SK-N-SH (cell line): ENCODE results near the gene PXMP4. TPM values are rescaled to one million over a fixed set of nuclear protein-coding genes. Genes with fewer than 3 reads are reported as not detected.

ENCODE experiments used
- CTCF ChIA-PET: fragments of 300-600, 350-600 bp; formaldehyde crosslinking; extraction: SDS; loops from one replicate; lab custom pipeline; 2021; lab: Yijun Ruan, JAX
- POLR2A ChIA-PET: fragments of 350-600 bp; sonication (Branson Sonifier 250); formaldehyde crosslinking; extraction: SDS; loops from one replicate; lab custom pipeline; 2020; ENCODE audit warnings: antibody characterized with exemption, inconsistent platforms; lab: Yijun Ruan, JAX
- DNase-seq: peaks from one replicate; pipeline ENCODE4 v3.0.0; 2012
- H2AFZ ChIP-seq: fragments of 200-600 bp; sonication (generic); 2 replicates; pipeline ENCODE4 v1.8.1; 2016; ENCODE audit warnings: antibody characterized with exemption, mild to moderate bottlenecking, low read depth
- H3F3A ChIP-seq: fragments of 200-600 bp; sonication (generic); replicated peaks from 2 replicates; pipeline ENCODE3; 2016; ENCODE audit warnings: antibody characterized with exemption, mild to moderate bottlenecking; ENCODE audit not compliant: insufficient read depth
- H3K27ac ChIP-seq, 2 experiments: fragments of 200-500 bp in 1 of 2; fragments of 200-600 bp in 1 of 2; sonication (Bioruptor generic) in 1 of 2; sonication (generic), shearing (Covaris generic) in 1 of 2; 2 replicates each; pipeline versions ENCODE4 v1.5.1 to v1.6.1; 2014 to 2016; ENCODE audit warnings: low read depth in 2 of 2, inconsistent platforms in 1 of 2, low read length in 1 of 2, mild to moderate bottlenecking in 1 of 2, mixed read lengths in 1 of 2
- H3K27me3 ChIP-seq: fragments of 200-600 bp; sonication (generic), shearing (Covaris generic); 2 replicates; pipeline ENCODE4 v1.6.1; 2016; ENCODE audit warnings: mixed run types; ENCODE audit not compliant: insufficient read depth
- H3K36me3 ChIP-seq, 2 experiments: fragments of 200-500 bp in 1 of 2; fragments of 200-600 bp in 1 of 2; sonication (Bioruptor generic) in 1 of 2; sonication (generic) in 1 of 2; replicated peaks in 1 of 2; 2 replicates each; pipeline versions ENCODE3 to v1.5.1; 2014 to 2016; ENCODE audit warnings: low read length in 1 of 2, mild to moderate bottlenecking in 1 of 2; ENCODE audit not compliant: insufficient read depth in 2 of 2, control insufficient read depth in 1 of 2
- H3K4me1 ChIP-seq, 2 experiments: fragments of 200-500 bp in 1 of 2; fragments of 200-600 bp in 1 of 2; sonication (Bioruptor generic) in 1 of 2; sonication (generic), shearing (Covaris generic) in 1 of 2; 2 replicates each; pipeline versions ENCODE4 v1.5.1 to v1.6.1; 2014 to 2016; ENCODE audit warnings: low read depth in 1 of 2, low read length in 1 of 2, mixed run types in 1 of 2; ENCODE audit not compliant: insufficient read depth in 2 of 2, control insufficient read depth in 1 of 2
- H3K4me2 ChIP-seq: fragments of 200-600 bp; sonication (generic), shearing (Covaris generic); 2 replicates; pipeline ENCODE4 v1.6.1; 2017; ENCODE audit warnings: mixed run types
- H3K4me3 ChIP-seq, 2 experiments: fragments of 200-500 bp in 1 of 2; fragments of 200-600 bp in 1 of 2; sonication (Bioruptor generic) in 1 of 2; sonication (generic), shearing (Covaris generic) in 1 of 2; 2 replicates each; pipeline versions ENCODE4 v1.5.1 to v1.8.1; 2014 to 2016; ENCODE audit warnings: low read depth in 2 of 2, inconsistent platforms in 1 of 2, low read length in 1 of 2, mild to moderate bottlenecking in 1 of 2, mixed read lengths in 1 of 2, moderate library complexity in 1 of 2
- H3K79me2 ChIP-seq: fragments of 200-600 bp; sonication (generic); 2 replicates; pipeline ENCODE4 v1.8.1; 2017; ENCODE audit warnings: mild to moderate bottlenecking; ENCODE audit not compliant: insufficient read depth
- H3K9ac ChIP-seq: fragments of 200-600 bp; sonication (generic); 2 replicates; pipeline ENCODE4 v1.6.1; 2017; ENCODE audit warnings: mixed run types
- H3K9me2 ChIP-seq: fragments of 200-600 bp; sonication (generic); 2 replicates; pipeline ENCODE4 v1.6.1; 2017; ENCODE audit warnings: mixed run types
- H3K9me3 ChIP-seq: fragments of 200-600 bp; sonication (generic); 2 replicates; pipeline ENCODE4 v1.6.1; 2017; ENCODE audit warnings: mixed run types, mild to moderate bottlenecking, moderate library complexity
- H4K20me1 ChIP-seq: fragments of 200-600 bp; sonication (generic); 2 replicates; pipeline ENCODE4 v1.6.1; 2017; ENCODE audit warnings: mild to moderate bottlenecking, mixed run types; ENCODE audit not compliant: insufficient read depth
- CTCF ChIP-seq: fragments of 200-600 bp; sonication (generic); IDR thresholded peaks from 2 replicates; pipeline ENCODE4 v1.6.1; 2017; ENCODE audit warnings: antibody characterized with exemption, mild to moderate bottlenecking, moderate library complexity
- EZH2phosphoT487 ChIP-seq: fragments of 200-600 bp; sonication (generic); IDR thresholded peaks from 2 replicates; pipeline ENCODE4 v1.6.1; 2017; ENCODE audit warnings: low read depth, mixed run types, mild to moderate bottlenecking, antibody characterized with exemption, moderate library complexity, borderline replicate concordance
- FOXJ3 ChIP-seq: sonication (generic); formaldehyde crosslinking; IDR thresholded peaks from 2 replicates; pipeline ENCODE4 v1.5.1; 2020; ENCODE audit warnings: mild to moderate bottlenecking, missing genetic modification reagents
- FOXM1 ChIP-seq: IDR thresholded peaks from 2 replicates; pipeline ENCODE4 v1.4.0; 2012; ENCODE audit warnings: low read depth, mild to moderate bottlenecking
- IRF3 ChIP-seq: fragments of 150-350 bp; IDR thresholded peaks from 2 replicates; pipeline ENCODE4 v1.6.1; 2016; ENCODE audit warnings: mild to moderate bottlenecking, low read depth, low read length
- JUND ChIP-seq: IDR thresholded peaks from 2 replicates; pipeline ENCODE4 v1.4.0; 2012
- MAX ChIP-seq: IDR thresholded peaks from 2 replicates; pipeline ENCODE4 v1.4.0; 2012; ENCODE audit warnings: low read depth
- MEF2A ChIP-seq: IDR thresholded peaks from 2 replicates; pipeline ENCODE4 v1.4.0; 2012; ENCODE audit warnings: low read depth, borderline replicate concordance
- NFIC ChIP-seq: IDR thresholded peaks from 2 replicates; pipeline ENCODE4 v1.4.0; 2012; ENCODE audit warnings: borderline replicate concordance
- NRF1 ChIP-seq: IDR thresholded peaks from 2 replicates; pipeline ENCODE4 v1.6.1; 2012; ENCODE audit warnings: low read depth, mild to moderate bottlenecking, low read length
- PBX3 ChIP-seq: IDR thresholded peaks from 2 replicates; pipeline ENCODE4; 2012
- POLR2AphosphoS5 ChIP-seq: IDR thresholded peaks from 2 replicates; pipeline ENCODE4 v1.6.1; 2012; ENCODE audit warnings: low read depth, low read length
- RAD21 ChIP-seq: IDR thresholded peaks from 2 replicates; pipeline ENCODE4 v1.6.1; 2012; ENCODE audit warnings: mild to moderate bottlenecking, low read length
- REST ChIP-seq: IDR thresholded peaks from 2 replicates; pipeline ENCODE4 v1.6.1; 2012; ENCODE audit warnings: mild to moderate bottlenecking, low read depth, low read length, moderate library complexity
- SIN3A ChIP-seq: IDR thresholded peaks from 2 replicates; pipeline ENCODE4 v1.6.1; 2012; ENCODE audit warnings: low read depth, mild to moderate bottlenecking, low read length, moderate library complexity, borderline replicate concordance
- TAF1 ChIP-seq: IDR thresholded peaks from 2 replicates; pipeline ENCODE4 v1.6.1; 2012; ENCODE audit warnings: low read depth, mild to moderate bottlenecking, low read length, moderate library complexity, borderline replicate concordance
- TCF12 ChIP-seq: IDR thresholded peaks from 2 replicates; pipeline ENCODE4 v1.4.0; 2012
- TEAD4 ChIP-seq: IDR thresholded peaks from 2 replicates; pipeline ENCODE4 v1.4.0; 2012; ENCODE audit warnings: mild to moderate bottlenecking, borderline replicate concordance; ENCODE audit not compliant: insufficient read depth
- USF1 ChIP-seq: IDR thresholded peaks from 2 replicates; pipeline ENCODE4 v1.4.0; 2012; ENCODE audit warnings: low read depth, borderline replicate concordance
- YY1 ChIP-seq: IDR thresholded peaks from 2 replicates; pipeline ENCODE4 v1.4.0; 2012; ENCODE audit warnings: low read depth, mild to moderate bottlenecking
- WGBS: methylation state at CpG from one replicate; pipeline ENCODE4 v1.1.6; 2017; ENCODE audit warnings: low lambda C conversion rate; 5-methylcytosine and 5-hydroxymethylcytosine counted together
- polyA plus RNA-seq, 3 experiments: library from polyadenylated mRNA; depleted of rRNA; stranded (reverse); fragments of >200 nt; gene quantifications; 2 replicates each; pipeline ENCODE4 v1.2.3, GENCODE V29; 2012

PXMP4 gene
- polyA plus RNA-seq, 1 of the 3 experiments (the other 2 are of a cell fraction), result 5.6 TPM

- TF ChIP-seq FOXJ3 (CRISPR knock-in tag), result no peak
- no peak for TF ChIP-seq YY1
- no peak for TF ChIP-seq TEAD4
- TF ChIP-seq PBX3, result no peak
- TF ChIP-seq CTCF, result no peak
- no peak for TF ChIP-seq MAX
Measured at GRCh38 chr20:33696448-33696847, 23.7 kb downstream of the PXMP4 start (continued).

- Histone ChIP-seq H3F3A (peaks cover 11% of the 10 kb centered on the region), H3K79me2 (no peaks in the 10 kb centered on the region)
- TF ChIP-seq MEF2A, result no peak
- no peak for TF ChIP-seq JUND
- no peak for TF ChIP-seq EZH2phosphoT487
- no peak for TF ChIP-seq POLR2AphosphoS5
- TF ChIP-seq IRF3, result no peak
- TF ChIP-seq RAD21, result no peak
- no peak for TF ChIP-seq REST
- no peak for TF ChIP-seq FOXM1
- TF ChIP-seq MAX, result no peak
- no peak for TF ChIP-seq TAF1
- no peak for TF ChIP-seq USF1
- no peak for TF ChIP-seq NFIC
- no peak for TF ChIP-seq TCF12
- TF ChIP-seq NRF1, result no peak
- no peak for TF ChIP-seq SIN3A
- TF ChIP-seq, all 33 proteins: peak for 0
- Histone ChIP-seq H3K4me2 (no peak overlapping the region), H3K9me2 (no peaks in the 10 kb centered on the region), H3K27ac (no peak overlapping the region), H3K4me1 (peaks cover 4 to 21% of the 10 kb centered on the region in 2 experiments; a peak in 3 of 4 replicates), H3K9ac (no peak overlapping the region), H3K27me3 (no peaks in the 10 kb centered on the region), H4K20me1 (no peaks in the 10 kb centered on the region), H2AFZ (no peak overlapping the region), H3K4me3 (no peak overlapping the region), H3K9me3 (no peaks in the 10 kb centered on the region), H3K36me3 (no peaks in the 10 kb centered on the region)
- WGBS, result 88% methylated on average over 6 of the region's 6 CpGs
- POLR2A ChIA-PET, result no interaction called here
- DNase-seq, result no peak
- CTCF ChIA-PET, result interaction anchor here (0.9 to 1.1 kb wide), 2 partner anchors 19 to 237 kb away, joined by 3 read pairs; no protein-coding TSS in a partner anchor
Measured at GRCh38 chr20:33694639-33695012, 25.5 kb downstream of the PXMP4 start.
